A673 (cell line): ENCODE data around the gene HEXIM1. TPM values are rescaled to one million over a fixed set of nuclear protein-coding genes. Genes with fewer than 3 reads are reported as not detected.
"Not testable (repeated sequence)": the region's sequence is repeated elsewhere in the genome, so short reads cannot be mapped to it uniquely, and the experiment has no call there.

Source experiments
- BruUV-seq: library from RNA; stranded (reverse); fragments of 400-500 nt; replicated peaks from 2 replicates; lab custom pipeline; 2021; lab: Mats Ljungman, UMichigan
- CTCF ChIA-PET: fragments of 300-600 bp; sonication (Branson Sonifier 250); formaldehyde crosslinking; loops from one replicate; lab custom pipeline; 2022; ENCODE audit warnings: antibody characterized with exemption; lab: Charles Lee
- POLR2A ChIA-PET: fragments of 300-600 bp; sonication (Branson Sonifier 250); formaldehyde crosslinking; loops from one replicate; lab custom pipeline; 2022; ENCODE audit warnings: antibody characterized with exemption; ENCODE audit not compliant: low non-redundant PET; lab: Charles Lee
- DNase-seq: peaks from one replicate; pipeline ENCODE4 v3.0.0-alpha.2; 2015; ENCODE audit warnings: low spot score
- H3K27ac ChIP-seq: fragments of 200-600 bp; sonication (generic); 2 replicates; pipeline ENCODE4 v1.5.1; 2016; ENCODE audit warnings: mixed run types, low read depth, mild to moderate bottlenecking, mixed read lengths, antibody characterized with exemption, low read length; ENCODE audit not compliant: poor library complexity, severe bottlenecking
- H3K27me3 ChIP-seq: fragments of 200-600 bp; sonication (generic); replicated peaks from 2 replicates; pipeline ENCODE4 v1.6.1; 2017; ENCODE audit warnings: mixed run types, low read depth, mild to moderate bottlenecking, mixed read lengths, antibody characterized with exemption, low read length; ENCODE audit not compliant: insufficient read depth, poor library complexity
- H3K36me3 ChIP-seq: fragments of 200-600 bp; sonication (generic); 2 replicates; pipeline ENCODE4 v1.6.1; 2016; ENCODE audit warnings: mixed run types, mild to moderate bottlenecking, mixed read lengths, antibody characterized with exemption, low read length; ENCODE audit not compliant: insufficient read depth, poor library complexity, severe bottlenecking
- H3K4me1 ChIP-seq: fragments of 200-600 bp; sonication (generic); 2 replicates; pipeline ENCODE4 v1.6.1; 2017; ENCODE audit warnings: mixed run types, mild to moderate bottlenecking, mixed read lengths, antibody characterized with exemption, low read length; ENCODE audit not compliant: insufficient read depth, poor library complexity, severe bottlenecking
- H3K4me3 ChIP-seq: fragments of 200-600 bp; sonication (generic); 2 replicates; pipeline ENCODE4 v1.5.1; 2016; ENCODE audit warnings: low read depth, mixed run types, mild to moderate bottlenecking, mixed read lengths, low read length; ENCODE audit not compliant: poor library complexity, severe bottlenecking
- H3K9me3 ChIP-seq: fragments of 200-600 bp; sonication (generic); 2 replicates; pipeline ENCODE4 v1.6.1; 2016; ENCODE audit warnings: mixed run types, low read depth, mild to moderate bottlenecking, mixed read lengths, antibody characterized with exemption, low read length; ENCODE audit not compliant: poor library complexity, severe bottlenecking
- EZH2 ChIP-seq: fragments of 200-600 bp; sonication (generic); IDR thresholded peaks from 2 replicates; pipeline ENCODE4 v1.6.1; 2017; ENCODE audit warnings: borderline replicate concordance, low read depth, mild to moderate bottlenecking, mixed read lengths, antibody characterized with exemption, low read length; ENCODE audit not compliant: poor library complexity, severe bottlenecking
- intact Hi-C: fragments of 100-400 bp; cut with micrococcal nuclease; formaldehyde crosslinking; loops from one replicate; pipeline ENCODE4 v1.10.0; 2022; ENCODE audit not compliant: unreplicated experiment
- total RNA-seq: library from RNA; stranded (reverse); gene quantifications from 2 replicates; pipeline ENCODE4 v1.2.3, GENCODE V29; 2021
- TF ChIP-seq, protein P1 (sequence below): fragments of 300-800, 200-600 bp; sonication (generic); conservative IDR thresholded peaks from 2 replicates; pipeline ENCODE4 v1.5.1; 2017; ENCODE audit warnings: low read depth, mild to moderate bottlenecking, antibody characterized with exemption, low read length, moderate library complexity, mixed read lengths

Gene HEXIM1
- total RNA-seq, 1 experiment from 2014 or later, result 21.2 TPM

GRCh38 chr17:45123930-45124796 lies 24.1 kb upstream of the HEXIM1 start:
- H3K9me3 ChIP-seq, result no peaks in the 10 kb centered on the region
- BruUV-seq, result no TSS peak
- H3K36me3 ChIP-seq, result no peaks in the 10 kb centered on the region
- peak; percentile 42 for DNase-seq
- H3K27me3 ChIP-seq, result no peaks in the 10 kb centered on the region
- no peaks in the 10 kb centered on the region for H3K4me1 ChIP-seq
- H3K27ac ChIP-seq, result no peak overlapping the region
- no peak overlapping the region for H3K4me3 ChIP-seq
- intact Hi-C loops, result no loop called here
- CTCF ChIA-PET, result no interaction called here
- POLR2A ChIA-PET, result no interaction called here
- TF ChIP-seq EZH2, result no peak
- TF ChIP-seq, protein P1, sequence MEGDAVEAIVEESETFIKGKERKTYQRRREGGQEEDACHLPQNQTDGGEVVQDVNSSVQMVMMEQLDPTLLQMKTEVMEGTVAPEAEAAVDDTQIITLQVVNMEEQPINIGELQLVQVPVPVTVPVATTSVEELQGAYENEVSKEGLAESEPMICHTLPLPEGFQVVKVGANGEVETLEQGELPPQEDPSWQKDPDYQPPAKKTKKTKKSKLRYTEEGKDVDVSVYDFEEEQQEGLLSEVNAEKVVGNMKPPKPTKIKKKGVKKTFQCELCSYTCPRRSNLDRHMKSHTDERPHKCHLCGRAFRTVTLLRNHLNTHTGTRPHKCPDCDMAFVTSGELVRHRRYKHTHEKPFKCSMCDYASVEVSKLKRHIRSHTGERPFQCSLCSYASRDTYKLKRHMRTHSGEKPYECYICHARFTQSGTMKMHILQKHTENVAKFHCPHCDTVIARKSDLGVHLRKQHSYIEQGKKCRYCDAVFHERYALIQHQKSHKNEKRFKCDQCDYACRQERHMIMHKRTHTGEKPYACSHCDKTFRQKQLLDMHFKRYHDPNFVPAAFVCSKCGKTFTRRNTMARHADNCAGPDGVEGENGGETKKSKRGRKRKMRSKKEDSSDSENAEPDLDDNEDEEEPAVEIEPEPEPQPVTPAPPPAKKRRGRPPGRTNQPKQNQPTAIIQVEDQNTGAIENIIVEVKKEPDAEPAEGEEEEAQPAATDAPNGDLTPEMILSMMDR, result no peak

DNA sequence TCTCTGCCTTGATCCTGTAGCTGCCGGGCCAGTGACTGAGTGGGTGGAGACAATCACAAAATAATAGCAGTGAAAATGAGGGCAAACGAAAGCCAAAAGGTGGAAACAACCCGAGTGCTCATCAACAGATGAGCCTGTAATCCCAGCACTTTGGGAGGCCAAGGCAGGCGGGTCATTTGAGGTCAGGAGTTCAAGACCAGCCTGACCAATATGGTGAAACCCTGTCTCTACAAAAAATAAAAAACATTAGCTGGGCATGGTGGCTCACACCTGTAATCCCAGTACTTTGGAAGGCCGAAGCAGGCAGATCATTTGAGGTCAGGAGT lies 23.5 kb upstream of the HEXIM1 start:
- H3K4me3 ChIP-seq, H3K27me3 ChIP-seq, H3K9me3 ChIP-seq, POLR2A ChIA-PET, H3K27ac ChIP-seq, CTCF ChIA-PET, H3K4me1 ChIP-seq, BruUV-seq, H3K36me3 ChIP-seq, intact Hi-C loops, DNase-seq: not testable (repeated sequence)

GRCh38 chr17:45125509-45125908 lies 22.8 kb upstream of the HEXIM1 start:
- no TSS peak for BruUV-seq
- Histone ChIP-seq H3K27me3 (no peaks in the 10 kb centered on the region), H3K9me3 (no peaks in the 10 kb centered on the region), H3K36me3 (no peaks in the 10 kb centered on the region), H3K27ac (no peak overlapping the region), H3K4me3 (no peak overlapping the region), H3K4me1 (no peaks in the 10 kb centered on the region)
- ChIA-PET CTCF (no interaction called here), POLR2A (no interaction called here)
- intact Hi-C loops, result no loop called here
- TF ChIP-seq EZH2, result no peak
- TF ChIP-seq, protein P1, result no peak
- DNase-seq, result no peak

DNA sequence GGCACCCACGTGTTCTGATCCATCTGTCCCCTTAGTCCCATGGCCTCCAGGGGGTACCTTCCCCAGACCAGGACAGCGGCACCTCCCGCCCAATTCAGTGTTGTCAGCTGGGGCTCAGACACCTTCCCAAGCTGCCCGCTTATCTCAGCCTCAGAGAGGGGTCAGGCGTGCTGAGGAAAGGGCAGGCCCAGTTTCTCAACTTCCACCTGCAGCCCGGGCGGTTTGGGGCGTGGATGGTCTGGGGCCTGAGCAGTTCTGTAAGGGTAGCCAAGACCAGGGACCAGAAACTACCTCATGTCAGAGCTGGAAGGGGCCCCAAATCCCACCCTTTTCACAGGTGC lies 21.1 kb upstream of the HEXIM1 start:
- CTCF ChIA-PET, result no interaction called here
- H3K27ac ChIP-seq, result no peak overlapping the region
- intact Hi-C loops, result no loop called here
- no peak for TF ChIP-seq EZH2
- TF ChIP-seq, protein P1, result no peak
- POLR2A ChIA-PET, result no interaction called here
- BruUV-seq, result no TSS peak
- no peaks in the 10 kb centered on the region for H3K9me3 ChIP-seq
- H3K27me3 ChIP-seq, result no peaks in the 10 kb centered on the region
- H3K4me1 ChIP-seq, result no peaks in the 10 kb centered on the region
- H3K36me3 ChIP-seq, result no peaks in the 10 kb centered on the region
- no peak for DNase-seq
- no peak overlapping the region for H3K4me3 ChIP-seq
